Measurements from ENCODE around the gene SREK1.

The SREK1 gene

DNA sequence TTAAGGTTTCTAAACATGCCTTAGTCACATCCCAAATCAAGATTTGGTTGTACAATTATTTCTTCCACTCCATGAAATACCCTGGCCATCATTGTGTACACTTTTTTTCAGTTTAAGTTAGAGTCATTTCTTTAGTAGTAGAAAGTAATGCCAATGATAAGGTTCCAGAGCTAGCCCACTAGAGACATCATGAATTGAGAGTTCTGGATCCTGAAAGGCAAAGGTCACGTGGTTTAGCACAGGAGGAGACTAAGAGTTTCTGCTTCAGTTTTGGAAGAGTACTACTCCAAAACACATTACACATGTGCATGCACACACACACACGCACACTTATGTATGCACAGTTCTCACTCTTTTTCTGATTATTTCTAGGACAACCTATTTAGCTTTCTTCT lies 4.8 kb upstream of the SREK1 start:
- DNase-seq, result no peak
- H3K27me3 ChIP-seq, result no peaks in the 10 kb centered on the region
- H3K4me1 ChIP-seq, result peaks cover 4% of the 10 kb centered on the region
- TF ChIP-seq, protein P1, sequence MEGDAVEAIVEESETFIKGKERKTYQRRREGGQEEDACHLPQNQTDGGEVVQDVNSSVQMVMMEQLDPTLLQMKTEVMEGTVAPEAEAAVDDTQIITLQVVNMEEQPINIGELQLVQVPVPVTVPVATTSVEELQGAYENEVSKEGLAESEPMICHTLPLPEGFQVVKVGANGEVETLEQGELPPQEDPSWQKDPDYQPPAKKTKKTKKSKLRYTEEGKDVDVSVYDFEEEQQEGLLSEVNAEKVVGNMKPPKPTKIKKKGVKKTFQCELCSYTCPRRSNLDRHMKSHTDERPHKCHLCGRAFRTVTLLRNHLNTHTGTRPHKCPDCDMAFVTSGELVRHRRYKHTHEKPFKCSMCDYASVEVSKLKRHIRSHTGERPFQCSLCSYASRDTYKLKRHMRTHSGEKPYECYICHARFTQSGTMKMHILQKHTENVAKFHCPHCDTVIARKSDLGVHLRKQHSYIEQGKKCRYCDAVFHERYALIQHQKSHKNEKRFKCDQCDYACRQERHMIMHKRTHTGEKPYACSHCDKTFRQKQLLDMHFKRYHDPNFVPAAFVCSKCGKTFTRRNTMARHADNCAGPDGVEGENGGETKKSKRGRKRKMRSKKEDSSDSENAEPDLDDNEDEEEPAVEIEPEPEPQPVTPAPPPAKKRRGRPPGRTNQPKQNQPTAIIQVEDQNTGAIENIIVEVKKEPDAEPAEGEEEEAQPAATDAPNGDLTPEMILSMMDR (IDR thresholded peaks at IDR 0.05; ENCODE audit: low read depth, low read length), result no peak
- no peak overlapping the region for H3K4me3 ChIP-seq (ENCODE audit: low read depth, low read length)
- H3K9me3 ChIP-seq, result no peaks in the 10 kb centered on the region
- no peaks in the 10 kb centered on the region for H3K36me3 ChIP-seq

DNA sequence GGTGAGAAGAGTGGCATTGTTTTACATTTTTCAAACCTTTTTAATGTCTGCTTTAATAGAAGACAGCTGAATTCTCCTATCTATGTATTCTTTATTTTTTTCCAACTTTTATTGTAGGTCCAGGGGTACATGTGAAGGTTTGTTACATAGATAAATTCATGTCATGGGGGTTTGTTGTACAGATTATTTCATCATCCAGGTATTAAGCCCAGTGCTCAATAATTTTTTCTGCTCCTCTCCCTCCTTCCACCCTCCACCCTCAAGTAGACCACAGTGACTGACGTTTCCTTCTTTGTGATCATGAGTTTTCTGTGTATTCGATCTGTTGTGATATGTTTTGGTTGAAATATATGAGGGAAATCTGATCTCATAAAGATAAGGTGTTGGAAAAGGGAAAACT lies 1.7 kb upstream of the SREK1 start:
- no peaks in the 10 kb centered on the region; the same call in 1 of the 2 replicates for H3K36me3 ChIP-seq
- TF ChIP-seq, protein P1 (IDR thresholded peaks at IDR 0.05; ENCODE audit: low read depth, low read length), result no peak
- H3K4me1 ChIP-seq, result peaks cover 4% of the 10 kb centered on the region
- DNase-seq, result no peak
- no peaks in the 10 kb centered on the region for H3K27me3 ChIP-seq
- H3K9me3 ChIP-seq, result no peaks in the 10 kb centered on the region
- no peak overlapping the region for H3K4me3 ChIP-seq (ENCODE audit: low read depth, low read length)

DNA sequence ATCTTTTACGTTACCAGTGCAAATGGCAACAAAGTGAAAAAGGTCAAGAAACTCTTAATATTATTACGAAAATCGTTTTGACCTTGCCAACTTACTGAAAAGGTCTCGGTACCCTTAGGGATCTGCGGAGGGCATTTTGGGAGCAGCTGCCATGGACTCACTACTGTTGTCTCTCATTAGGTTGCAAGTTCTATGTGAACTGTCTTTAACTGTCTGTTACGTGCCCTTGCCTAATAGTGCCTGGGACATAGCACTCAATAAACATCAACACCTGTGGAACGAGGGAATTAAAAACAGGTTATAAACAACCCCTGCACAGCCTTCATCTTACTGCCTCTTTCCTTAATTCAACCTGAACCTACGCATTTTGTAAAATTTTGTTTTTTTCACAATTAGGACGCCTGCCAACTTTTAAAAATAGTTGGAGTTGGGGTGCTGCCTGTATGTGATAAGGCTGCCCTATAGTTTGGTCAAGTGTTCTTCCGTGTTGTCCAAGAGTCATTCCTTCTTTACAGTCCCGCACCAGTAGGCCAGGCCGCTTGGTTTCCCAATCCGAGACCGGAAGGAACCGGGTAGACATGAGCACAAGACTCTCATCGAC lies 527 bp upstream of the SREK1 start:
- no peaks in the 10 kb centered on the region for H3K9me3 ChIP-seq
- H3K27me3 ChIP-seq, result no peaks in the 10 kb centered on the region
- DNase-seq, result no peak
- peak overlapping the region; percentile 97 for H3K4me3 ChIP-seq (ENCODE audit: low read depth, low read length)
- TF ChIP-seq, protein P1 (IDR thresholded peaks at IDR 0.05; ENCODE audit: low read depth, low read length), result no peak
- H3K4me1 ChIP-seq, result peaks cover 4% of the 10 kb centered on the region
- no peaks in the 10 kb centered on the region; the same call in 1 of the 2 replicates for H3K36me3 ChIP-seq

DNA sequence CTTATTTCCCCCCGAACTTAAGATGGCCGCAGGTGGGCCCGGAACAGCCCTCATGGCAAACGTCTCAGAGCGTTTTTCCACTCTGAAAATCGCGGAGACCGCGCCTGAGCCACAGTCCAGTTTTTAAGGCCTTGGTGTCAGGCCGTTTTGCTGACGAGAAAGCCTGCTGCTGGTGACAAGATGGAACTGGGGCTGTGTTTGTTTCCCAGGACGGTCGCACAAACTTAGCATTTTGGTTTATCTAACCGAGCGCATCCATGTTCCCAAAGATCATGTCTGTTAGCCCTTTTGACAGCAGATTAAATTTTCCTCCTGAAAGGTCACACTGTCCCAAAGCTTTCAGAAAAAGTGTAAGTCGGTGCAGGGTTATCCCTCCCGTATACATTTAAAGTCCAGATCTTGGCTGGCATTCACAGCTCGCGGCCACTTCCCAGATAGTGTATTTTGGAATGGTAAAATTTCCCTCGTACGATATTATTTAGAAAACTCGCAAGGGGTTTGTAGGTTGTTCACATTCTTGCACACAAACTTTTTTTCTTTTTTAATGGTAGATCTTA lies 812 bp downstream of the SREK1 start:
- Histone ChIP-seq H3K9me3 (no peaks in the 10 kb centered on the region), H3K27me3 (no peaks in the 10 kb centered on the region), H3K4me1 (peaks cover 4% of the 10 kb centered on the region), H3K4me3 (ENCODE audit: low read depth, low read length) (peak overlapping the region; percentile 97), H3K36me3 (no peaks in the 10 kb centered on the region; the same call in none of the 2 replicates)
- TF ChIP-seq, protein P1 (IDR thresholded peaks at IDR 0.05; ENCODE audit: low read depth, low read length), result no peak
- no peak for DNase-seq

DNA sequence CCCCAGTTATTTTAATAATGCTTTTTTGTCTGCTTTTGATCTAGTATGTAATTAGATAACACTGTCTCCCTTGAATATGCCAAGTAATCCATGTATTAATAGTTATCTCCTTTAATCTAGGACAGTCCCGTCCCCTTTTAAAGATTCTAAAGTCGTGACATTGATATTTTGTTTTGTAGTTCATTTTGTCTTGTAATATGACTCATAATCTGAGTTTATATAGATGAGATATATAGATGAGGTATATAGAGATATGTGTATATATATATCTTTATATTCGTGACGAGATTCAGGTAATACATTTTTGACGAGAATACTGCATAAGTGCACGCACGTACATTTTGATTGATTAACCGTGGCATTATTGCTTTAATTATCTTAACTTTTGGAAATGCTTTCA lies 1.6 kb downstream of the SREK1 start:
- Histone ChIP-seq H3K4me1 (peaks cover 4% of the 10 kb centered on the region), H3K4me3 (ENCODE audit: low read depth, low read length) (peak overlapping the region; percentile 97), H3K36me3 (peaks cover 4% of the 10 kb centered on the region), H3K27me3 (no peaks in the 10 kb centered on the region), H3K9me3 (no peaks in the 10 kb centered on the region)
- no peak for DNase-seq
- TF ChIP-seq, protein P1 (IDR thresholded peaks at IDR 0.05; ENCODE audit: low read depth, low read length), result no peak

DNA sequence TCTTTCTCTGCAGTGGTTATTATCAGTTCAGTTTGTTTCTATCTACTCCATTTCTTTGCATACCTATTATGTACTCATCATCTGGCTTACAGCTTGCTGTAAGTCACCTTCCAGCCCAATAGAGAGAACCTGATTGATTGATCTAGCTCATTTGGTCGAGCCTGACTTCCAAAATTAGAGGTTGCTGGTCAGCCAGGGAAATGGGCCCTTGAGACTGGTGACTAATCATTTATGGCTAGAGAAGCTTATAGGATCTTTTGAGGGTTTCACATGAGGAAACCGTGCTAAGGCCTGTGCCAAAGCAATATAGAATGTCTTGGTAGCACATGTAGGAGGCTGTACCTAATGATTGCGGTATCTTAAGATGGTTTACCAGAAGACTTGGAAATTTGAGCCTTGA lies 5.8 kb downstream of the SREK1 start:
- DNase-seq, result no peak
- Histone ChIP-seq H3K36me3 (peaks cover 26% of the 10 kb centered on the region), H3K27me3 (no peaks in the 10 kb centered on the region), H3K4me3 (ENCODE audit: low read depth, low read length) (no peak overlapping the region), H3K4me1 (no peaks in the 10 kb centered on the region), H3K9me3 (no peaks in the 10 kb centered on the region)
- TF ChIP-seq, protein P1 (IDR thresholded peaks at IDR 0.05; ENCODE audit: low read depth, low read length), result no peak
